GM23338 (cell line): Measurements from ENCODE around the gene LPP. TPM values are rescaled to one million over a fixed set of nuclear protein-coding genes. Genes with fewer than 3 reads are reported as not detected.

ENCODE experiments used
- ATAC-seq: fragments of 200-7000 bp; cut with Tn5 transposase; 3 replicates; pipeline ENCODE4 v1.9.1; 2020
- DNase-seq: peaks from one replicate; pipeline ENCODE4 v3.0.0-alpha.2; 2015; ENCODE audit warnings: low spot score
- H2AFZ ChIP-seq: fragments of 200-600 bp; sonication (generic); 2 replicates; pipeline ENCODE4 v1.8.0; 2016; ENCODE audit warnings: antibody characterized with exemption, mild to moderate bottlenecking, moderate library complexity
- H3F3A ChIP-seq: fragments of 200-600 bp; sonication (generic); replicated peaks from 2 replicates; pipeline ENCODE4 v1.8.0; 2017; ENCODE audit warnings: antibody characterized with exemption, mixed run types, low read depth
- H3K27ac ChIP-seq: fragments of 200-600 bp; sonication (generic); 2 replicates; pipeline ENCODE4 v1.6.1; 2016; ENCODE audit warnings: low read depth
- H3K27me3 ChIP-seq: fragments of 200-600 bp; sonication (generic); 2 replicates; pipeline ENCODE4 v1.8.0; 2016; ENCODE audit warnings: mild to moderate bottlenecking, mixed run types, moderate library complexity; ENCODE audit not compliant: insufficient read depth
- H3K36me3 ChIP-seq: fragments of 200-600 bp; sonication (generic); 2 replicates; pipeline ENCODE4 v1.8.0; 2016; ENCODE audit warnings: mild to moderate bottlenecking; ENCODE audit not compliant: insufficient read depth
- H3K4me1 ChIP-seq: fragments of 200-600 bp; sonication (generic); 2 replicates; pipeline ENCODE4 v1.8.0; 2016; ENCODE audit warnings: mild to moderate bottlenecking, moderate library complexity; ENCODE audit not compliant: insufficient read depth
- H3K4me2 ChIP-seq: fragments of 200-600 bp; sonication (generic); 2 replicates; pipeline ENCODE4 v1.7.1; 2017; ENCODE audit warnings: mixed run types
- H3K4me3 ChIP-seq: fragments of 200-600 bp; sonication (generic); 2 replicates; pipeline ENCODE4 v1.6.1; 2016; ENCODE audit warnings: mixed run types
- H3K79me2 ChIP-seq: fragments of 200-600 bp; sonication (generic); replicated peaks from 2 replicates; pipeline ENCODE4 v1.8.0; 2017; ENCODE audit warnings: mild to moderate bottlenecking; ENCODE audit not compliant: insufficient read depth
- H3K9me2 ChIP-seq: fragments of 200-600 bp; sonication (generic); 2 replicates; pipeline ENCODE4 v1.8.0; 2017; ENCODE audit not compliant: insufficient read depth
- H4K20me1 ChIP-seq: fragments of 200-600 bp; sonication (generic); replicated peaks from 2 replicates; pipeline ENCODE4 v1.8.0; 2017; ENCODE audit warnings: mild to moderate bottlenecking; ENCODE audit not compliant: insufficient read depth
- H3K27ac Mint-ChIP-seq: 2 replicates; pipeline ENCODE4 v1.8.0; 2020; ENCODE audit warnings: inconsistent platforms, mild to moderate bottlenecking, moderate library complexity, mixed read lengths
- H3K27me3 Mint-ChIP-seq: 3 replicates; pipeline ENCODE4 v1.8.0; 2022; ENCODE audit warnings: low read depth, mild to moderate bottlenecking, moderate library complexity, mixed read lengths, inconsistent platforms; ENCODE audit not compliant: insufficient read depth, poor library complexity
- H3K36me3 Mint-ChIP-seq: 3 replicates; pipeline ENCODE4 v1.8.0; 2021; ENCODE audit warnings: low read depth, mild to moderate bottlenecking, inconsistent platforms, moderate library complexity, mixed read lengths
- H3K4me1 Mint-ChIP-seq: 3 replicates; pipeline ENCODE4 v1.8.0; 2020; ENCODE audit warnings: mild to moderate bottlenecking, inconsistent platforms, mixed read lengths
- H3K4me3 Mint-ChIP-seq: 3 replicates; pipeline ENCODE4 v1.8.0; 2021; ENCODE audit warnings: moderate library complexity, mild to moderate bottlenecking, inconsistent platforms, mixed read lengths
- H3K9me3 Mint-ChIP-seq: 3 replicates; pipeline ENCODE4 v1.8.0; 2020; ENCODE audit warnings: moderate library complexity, mild to moderate bottlenecking, inconsistent platforms, mixed read lengths
- CREB1 ChIP-seq: fragments of 250-450 bp; sonication (Bioruptor Pico); IDR thresholded peaks from 2 replicates; pipeline ENCODE4 v1.5.0; 2020; ENCODE audit warnings: low read depth, mild to moderate bottlenecking, moderate library complexity
- EZH2 ChIP-seq: fragments of 200-600 bp; sonication (generic); IDR thresholded peaks from one replicate; pipeline ENCODE4 v1.8.0; 2017; ENCODE audit warnings: antibody characterized with exemption, mild to moderate bottlenecking, low read depth; ENCODE audit not compliant: unreplicated experiment
- EZH2phosphoT487 ChIP-seq: fragments of 200-600 bp; sonication (generic); IDR thresholded peaks from one replicate; pipeline ENCODE4 v1.8.1; 2018; ENCODE audit warnings: antibody characterized with exemption; ENCODE audit not compliant: unreplicated experiment
- JUNB ChIP-seq: IDR thresholded peaks from one replicate; pipeline ENCODE4 v1.6.1; 2016; ENCODE audit warnings: antibody characterized with exemption; ENCODE audit not compliant: unreplicated experiment
- NANOG ChIP-seq: IDR thresholded peaks from 2 replicates; pipeline ENCODE4 v1.6.1; 2016; ENCODE audit warnings: antibody characterized with exemption, borderline replicate concordance
- POLR2AphosphoS5 ChIP-seq: IDR thresholded peaks from 2 replicates; pipeline ENCODE4 v1.6.1; 2016; ENCODE audit warnings: antibody characterized with exemption, low read depth
- STAT1 ChIP-seq: IDR thresholded peaks from one replicate; pipeline ENCODE4 v1.6.1; 2016; ENCODE audit warnings: antibody characterized with exemption; ENCODE audit not compliant: unreplicated experiment
- ZNF114 ChIP-seq: fragments of 250-450 bp; sonication (Bioruptor Pico); IDR thresholded peaks from 2 replicates; pipeline ENCODE4 v1.5.0; 2020; ENCODE audit warnings: mild to moderate bottlenecking, moderate library complexity
- ZNF331 ChIP-seq: fragments of 250-450 bp; sonication (Bioruptor Pico); IDR thresholded peaks from 2 replicates; pipeline ENCODE4 v1.5.0; 2020; ENCODE audit warnings: low read depth, mild to moderate bottlenecking, moderate library complexity
- polyA plus RNA-seq: library from polyadenylated mRNA; unstranded; fragments of >200 nt; fragmentation: Nextera tagmentation; extraction: Ambion mirVana; gene quantifications from 2 replicates; pipeline ENCODE4 v1.2.1, GENCODE V29; 2016
- total RNA-seq: library from RNA; depleted of rRNA; stranded (reverse); fragments of >200 nt; shearing (Covaris generic); gene quantifications from 2 replicates; pipeline ENCODE4 v1.2.3, GENCODE V29; 2014
- TF ChIP-seq, protein P1 (sequence below): IDR thresholded peaks from one replicate; pipeline ENCODE4 v1.6.1; 2018; ENCODE audit warnings: antibody characterized with exemption; ENCODE audit not compliant: unreplicated experiment
- TF ChIP-seq, protein P2 (sequence below), 2 experiments: fragments of 200-600 bp in 1 of 2; sonication (generic) in 1 of 2; conservative IDR thresholded peaks; 2 replicates each; pipeline versions ENCODE4 v1.5.1 to v1.6.1; 2016 to 2017; ENCODE audit warnings: antibody characterized with exemption in 2 of 2, low read depth in 2 of 2, mild to moderate bottlenecking in 2 of 2, moderate library complexity in 1 of 2
- TF ChIP-seq, protein P3 (sequence below): IDR thresholded peaks from 2 replicates; pipeline ENCODE4 v1.6.1; 2016; ENCODE audit warnings: antibody characterized with exemption

The LPP gene
- total and polyA plus RNA-seq, 2 experiments from 2014 or later: 23.0 to 35.2 TPM

DNA sequence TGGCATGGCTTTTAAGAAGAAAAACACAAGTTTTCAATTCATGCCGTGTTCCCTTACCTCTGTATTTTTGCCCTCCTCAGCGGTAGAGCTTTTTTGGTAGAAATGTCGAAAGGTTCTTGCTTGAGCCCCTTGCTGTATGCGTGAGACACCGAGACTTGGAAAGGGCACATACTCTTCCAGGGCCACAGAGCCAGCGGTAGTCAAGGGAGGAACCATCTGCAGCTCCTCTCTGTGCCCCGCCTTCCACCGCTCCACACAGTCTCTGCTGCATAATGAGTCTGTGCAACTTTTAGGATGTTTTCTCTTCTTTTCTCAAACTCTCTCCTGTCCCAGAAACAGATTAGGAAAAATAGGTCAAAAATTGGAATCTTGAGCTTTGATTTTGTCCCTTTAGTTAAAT, 77.5 kb downstream of the LPP start:
- H3K4me3 ChIP-seq: no peak overlapping the region
- Mint-ChIP-seq H3K9me3 (no peaks in the 10 kb centered on the region), H3K27ac (no peak overlapping the region), H3K36me3 (peaks cover 5% of the 10 kb centered on the region; the same call in 1 of the 3 replicates), H3K27me3 (peaks cover 2% of the 10 kb centered on the region), H3K4me3 (no peak overlapping the region), H3K4me1 (0 out of 3 replicates have a peak, but pooled peaks cover 6% of the 10 kb centered on the region)
- ATAC-seq: no peak
- no peak overlapping the region for H3K4me2 ChIP-seq
- no peak overlapping the region for H3K27ac ChIP-seq
- no peak overlapping the region for H2AFZ ChIP-seq
- H4K20me1 ChIP-seq: no peaks in the 10 kb centered on the region
- TF ChIP-seq NANOG (no peak), ZNF331 (CRISPR knock-in tag) (no peak), EZH2phosphoT487 (no peak), POLR2AphosphoS5 (no peak), STAT1 (no peak)
- TF ChIP-seq, protein P1, sequence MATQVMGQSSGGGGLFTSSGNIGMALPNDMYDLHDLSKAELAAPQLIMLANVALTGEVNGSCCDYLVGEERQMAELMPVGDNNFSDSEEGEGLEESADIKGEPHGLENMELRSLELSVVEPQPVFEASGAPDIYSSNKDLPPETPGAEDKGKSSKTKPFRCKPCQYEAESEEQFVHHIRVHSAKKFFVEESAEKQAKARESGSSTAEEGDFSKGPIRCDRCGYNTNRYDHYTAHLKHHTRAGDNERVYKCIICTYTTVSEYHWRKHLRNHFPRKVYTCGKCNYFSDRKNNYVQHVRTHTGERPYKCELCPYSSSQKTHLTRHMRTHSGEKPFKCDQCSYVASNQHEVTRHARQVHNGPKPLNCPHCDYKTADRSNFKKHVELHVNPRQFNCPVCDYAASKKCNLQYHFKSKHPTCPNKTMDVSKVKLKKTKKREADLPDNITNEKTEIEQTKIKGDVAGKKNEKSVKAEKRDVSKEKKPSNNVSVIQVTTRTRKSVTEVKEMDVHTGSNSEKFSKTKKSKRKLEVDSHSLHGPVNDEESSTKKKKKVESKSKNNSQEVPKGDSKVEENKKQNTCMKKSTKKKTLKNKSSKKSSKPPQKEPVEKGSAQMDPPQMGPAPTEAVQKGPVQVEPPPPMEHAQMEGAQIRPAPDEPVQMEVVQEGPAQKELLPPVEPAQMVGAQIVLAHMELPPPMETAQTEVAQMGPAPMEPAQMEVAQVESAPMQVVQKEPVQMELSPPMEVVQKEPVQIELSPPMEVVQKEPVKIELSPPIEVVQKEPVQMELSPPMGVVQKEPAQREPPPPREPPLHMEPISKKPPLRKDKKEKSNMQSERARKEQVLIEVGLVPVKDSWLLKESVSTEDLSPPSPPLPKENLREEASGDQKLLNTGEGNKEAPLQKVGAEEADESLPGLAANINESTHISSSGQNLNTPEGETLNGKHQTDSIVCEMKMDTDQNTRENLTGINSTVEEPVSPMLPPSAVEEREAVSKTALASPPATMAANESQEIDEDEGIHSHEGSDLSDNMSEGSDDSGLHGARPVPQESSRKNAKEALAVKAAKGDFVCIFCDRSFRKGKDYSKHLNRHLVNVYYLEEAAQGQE: no peak
- H3K4me1 ChIP-seq: no peaks in the 10 kb centered on the region
- no peak for DNase-seq
- no peaks in the 10 kb centered on the region for H3K27me3 ChIP-seq
- peaks cover 21% of the 10 kb centered on the region for H3K79me2 ChIP-seq
- H3K36me3 ChIP-seq: no peaks in the 10 kb centered on the region; the same call in 1 of the 2 replicates
- H3K9me2 ChIP-seq: peaks cover 5% of the 10 kb centered on the region; the same call in 1 of the 2 replicates
- no peaks in the 10 kb centered on the region for H3F3A ChIP-seq

DNA sequence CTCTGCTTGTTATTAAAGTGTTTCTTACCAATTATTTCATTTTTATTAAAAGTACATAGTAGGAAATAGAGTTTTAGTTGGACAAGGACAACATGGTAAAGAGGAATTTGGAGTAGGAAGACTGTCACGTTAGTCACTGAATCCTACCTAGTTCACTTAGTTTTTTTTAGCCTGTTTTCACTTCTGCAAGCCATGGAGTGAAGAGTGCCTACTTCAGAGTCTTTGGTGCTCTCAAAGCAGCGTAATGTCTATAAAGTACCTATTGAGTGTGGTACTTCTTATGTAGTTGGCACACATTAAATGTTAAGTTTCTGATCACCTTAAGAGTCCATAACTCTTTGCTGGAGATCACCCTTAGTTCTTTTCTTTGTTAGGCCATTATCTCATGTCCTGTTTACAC, 78.7 kb downstream of the LPP start:
- Mint-ChIP-seq H3K27me3 (peaks cover 2% of the 10 kb centered on the region), H3K9me3 (no peaks in the 10 kb centered on the region), H3K4me1 (peaks cover 10% of the 10 kb centered on the region; the same call in 2 of the 3 replicates), H3K36me3 (no peaks in the 10 kb centered on the region), H3K27ac (no peak overlapping the region), H3K4me3 (no peak overlapping the region)
- Histone ChIP-seq H3K27ac (no peak overlapping the region), H4K20me1 (no peaks in the 10 kb centered on the region), H3K4me3 (no peak overlapping the region), H3K4me1 (no peaks in the 10 kb centered on the region), H3K27me3 (no peaks in the 10 kb centered on the region), H3K36me3 (no peaks in the 10 kb centered on the region; the same call in 1 of the 2 replicates), H3K4me2 (no peak overlapping the region), H3K9me2 (peaks cover 5% of the 10 kb centered on the region; the same call in 1 of the 2 replicates), H3K79me2 (peaks cover 21% of the 10 kb centered on the region; the same call in 1 of the 2 replicates), H3F3A (no peaks in the 10 kb centered on the region), H2AFZ (no peak overlapping the region)
- DNase-seq (no peak), ATAC-seq (no peak)
- no peak for TF ChIP-seq POLR2AphosphoS5
- TF ChIP-seq JUNB: no peak
- TF ChIP-seq, protein P1: no peak
- TF ChIP-seq, protein P2, sequence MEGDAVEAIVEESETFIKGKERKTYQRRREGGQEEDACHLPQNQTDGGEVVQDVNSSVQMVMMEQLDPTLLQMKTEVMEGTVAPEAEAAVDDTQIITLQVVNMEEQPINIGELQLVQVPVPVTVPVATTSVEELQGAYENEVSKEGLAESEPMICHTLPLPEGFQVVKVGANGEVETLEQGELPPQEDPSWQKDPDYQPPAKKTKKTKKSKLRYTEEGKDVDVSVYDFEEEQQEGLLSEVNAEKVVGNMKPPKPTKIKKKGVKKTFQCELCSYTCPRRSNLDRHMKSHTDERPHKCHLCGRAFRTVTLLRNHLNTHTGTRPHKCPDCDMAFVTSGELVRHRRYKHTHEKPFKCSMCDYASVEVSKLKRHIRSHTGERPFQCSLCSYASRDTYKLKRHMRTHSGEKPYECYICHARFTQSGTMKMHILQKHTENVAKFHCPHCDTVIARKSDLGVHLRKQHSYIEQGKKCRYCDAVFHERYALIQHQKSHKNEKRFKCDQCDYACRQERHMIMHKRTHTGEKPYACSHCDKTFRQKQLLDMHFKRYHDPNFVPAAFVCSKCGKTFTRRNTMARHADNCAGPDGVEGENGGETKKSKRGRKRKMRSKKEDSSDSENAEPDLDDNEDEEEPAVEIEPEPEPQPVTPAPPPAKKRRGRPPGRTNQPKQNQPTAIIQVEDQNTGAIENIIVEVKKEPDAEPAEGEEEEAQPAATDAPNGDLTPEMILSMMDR (conservative IDR thresholded peaks at IDR 0.05; ENCODE audit: low read depth in 2 of 2): no peak
- no peak for TF ChIP-seq CREB1 (CRISPR knock-in tag)
- no peak for TF ChIP-seq EZH2
- no peak for TF ChIP-seq ZNF331 (CRISPR knock-in tag)
- TF ChIP-seq ZNF114 (CRISPR knock-in tag): no peak
- TF ChIP-seq, protein P3, sequence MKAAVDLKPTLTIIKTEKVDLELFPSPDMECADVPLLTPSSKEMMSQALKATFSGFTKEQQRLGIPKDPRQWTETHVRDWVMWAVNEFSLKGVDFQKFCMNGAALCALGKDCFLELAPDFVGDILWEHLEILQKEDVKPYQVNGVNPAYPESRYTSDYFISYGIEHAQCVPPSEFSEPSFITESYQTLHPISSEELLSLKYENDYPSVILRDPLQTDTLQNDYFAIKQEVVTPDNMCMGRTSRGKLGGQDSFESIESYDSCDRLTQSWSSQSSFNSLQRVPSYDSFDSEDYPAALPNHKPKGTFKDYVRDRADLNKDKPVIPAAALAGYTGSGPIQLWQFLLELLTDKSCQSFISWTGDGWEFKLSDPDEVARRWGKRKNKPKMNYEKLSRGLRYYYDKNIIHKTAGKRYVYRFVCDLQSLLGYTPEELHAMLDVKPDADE: no peak
- no peak for TF ChIP-seq NANOG
- TF ChIP-seq EZH2phosphoT487: no peak
- TF ChIP-seq STAT1: no peak
